HepG2 (cell line): ENCODE results near the gene LRRC39. TPM values are rescaled to one million over a fixed set of nuclear protein-coding genes. Genes with fewer than 3 reads are reported as not detected.

Source experiments
- ATAC-seq: fragments of 200-7000 bp; cut with Tn5 transposase; 3 replicates; pipeline ENCODE4 v1.9.1; 2020; ENCODE audit warnings: mild to moderate bottlenecking, moderate library complexity
- Bru-seq: library from RNA; stranded (reverse); fragments of 400-500 nt; gene quantifications from one replicate; lab custom pipeline; 2021; lab: Mats Ljungman, UMichigan
- BruChase-seq, 2 experiments: library from RNA; stranded (reverse); fragments of 400-500 nt; gene quantifications; one replicate each; lab custom pipeline; 2021; lab: Mats Ljungman, UMichigan
- BruUV-seq: library from RNA; stranded (reverse); fragments of 400-500 nt; replicated peaks from 2 replicates; lab custom pipeline; 2021; lab: Mats Ljungman, UMichigan
- CTCF ChIA-PET: fragments of 300-600 bp; formaldehyde crosslinking; extraction: SDS; loops from one replicate; lab custom pipeline; 2021; ENCODE audit warnings: low total read pairs, inconsistent platforms, low intra/inter-chr PET ratio; lab: Yijun Ruan, JAX
- POLR2A ChIA-PET: fragments of 350-600 bp; sonication (Branson Sonifier 250); formaldehyde crosslinking; loops from one replicate; lab custom pipeline; 2020; ENCODE audit warnings: antibody characterized with exemption, inconsistent platforms; lab: Yijun Ruan, JAX
- DNase-seq: peaks from one replicate; pipeline ENCODE4 v3.0.0-alpha.2; 2015; ENCODE audit warnings: low spot score
- FAIRE-seq: peaks from 3 replicates; lab custom pipeline; 2011; peaks lifted over from hg19 to GRCh38; lab: Jason Lieb, UNC
- H2AFZ ChIP-seq: one replicate; pipeline ENCODE4 v1.6.1; 2011; ENCODE audit warnings: low read length, inconsistent platforms
- H3K27ac ChIP-seq: fragments of 300-600 bp; 3 replicates; pipeline ENCODE4 v1.8.0; 2011; ENCODE audit warnings: mixed run types, mild to moderate bottlenecking, mixed read lengths, low read length, inconsistent platforms; ENCODE audit not compliant: insufficient read depth; ENCODE audit errors: extremely low read length
- H3K27me3 ChIP-seq, 2 experiments: fragments of 200-600 bp in 1 of 2; 2 replicates in 1 of 2; 3 replicates in 1 of 2; pipeline versions ENCODE4 v1.6.0 to v1.8.0; 2011; ENCODE audit warnings: low read length in 2 of 2, mild to moderate bottlenecking in 2 of 2, moderate library complexity in 2 of 2, inconsistent platforms in 1 of 2; ENCODE audit not compliant: insufficient read depth in 2 of 2, control insufficient read depth in 1 of 2
- H3K36me3 ChIP-seq, 2 experiments: fragments of 200-600 bp in 1 of 2; replicated peaks in 1 of 2; 2 replicates in 1 of 2; 3 replicates in 1 of 2; pipeline versions ENCODE4 v1.5.1 to v1.8.0; 2011; ENCODE audit warnings: low read length in 2 of 2, inconsistent platforms in 1 of 2; ENCODE audit not compliant: insufficient read depth in 2 of 2, control insufficient read depth in 1 of 2
- H3K4me1 ChIP-seq: 2 replicates; pipeline ENCODE4 v1.5.1; 2012; ENCODE audit warnings: low read length, inconsistent platforms; ENCODE audit not compliant: insufficient read depth
- H3K4me2 ChIP-seq: 2 replicates; pipeline ENCODE4 v1.6.0; 2011; ENCODE audit warnings: low read depth, low read length, inconsistent platforms
- H3K4me3 ChIP-seq, 3 experiments: fragments of 200-600 bp in 1 of 3; sonication (generic), shearing (Covaris generic) in 1 of 3; replicated peaks in 1 of 3; 2 replicates each; pipeline ENCODE4 v1.5.1; 2011 to 2016; ENCODE audit warnings: low read length in 3 of 3, inconsistent platforms in 2 of 3, low read depth in 2 of 3, mild to moderate bottlenecking in 2 of 3, control low read depth in 1 of 3, mixed read lengths in 1 of 3; ENCODE audit not compliant: insufficient read depth in 1 of 3
- H3K79me2 ChIP-seq: one replicate; pipeline ENCODE4 v1.6.1; 2011; ENCODE audit warnings: low read length, inconsistent platforms; ENCODE audit not compliant: insufficient read depth
- H3K9ac ChIP-seq: 2 replicates; pipeline ENCODE4 v1.6.0; 2011; ENCODE audit warnings: mild to moderate bottlenecking, low read depth, low read length, inconsistent platforms; ENCODE audit not compliant: insufficient read depth
- H3K9me3 ChIP-seq: 2 replicates; pipeline ENCODE4 v1.5.1; 2012; ENCODE audit warnings: mild to moderate bottlenecking, low read length
- H4K20me1 ChIP-seq: 2 replicates; pipeline ENCODE4 v1.6.0; 2011; ENCODE audit warnings: inconsistent platforms, mild to moderate bottlenecking, low read length, moderate library complexity; ENCODE audit not compliant: insufficient read depth
- FOXJ3 ChIP-seq: sonication (generic); formaldehyde crosslinking; IDR thresholded peaks from 2 replicates; pipeline ENCODE4 v1.4.0; 2020; ENCODE audit warnings: missing genetic modification reagents, mild to moderate bottlenecking, borderline replicate concordance
- HOXA3 ChIP-seq: sonication (generic); formaldehyde crosslinking; IDR thresholded peaks from 2 replicates; pipeline ENCODE4 v1.5.0; 2020; ENCODE audit warnings: missing genetic modification reagents
- MAZ ChIP-seq, 2 experiments: sonication (generic) in 1 of 2; formaldehyde crosslinking in 1 of 2; IDR thresholded peaks; 2 replicates each; pipeline versions ENCODE4 v1.5.0 to v1.6.1; 2012 to 2020; ENCODE audit warnings: low read depth in 2 of 2, mild to moderate bottlenecking in 2 of 2, borderline replicate concordance in 1 of 2, improper control_type of control experiment in 1 of 2, low read length in 1 of 2, missing genetic modification reagents in 1 of 2, moderate library complexity in 1 of 2
- MIXL1 ChIP-seq: IDR thresholded peaks from 2 replicates; pipeline ENCODE4 v1.6.1; 2016
- RFX5 ChIP-seq: IDR thresholded peaks from 2 replicates; pipeline ENCODE4 v1.6.1; 2011; ENCODE audit warnings: low read depth, low read length, improper control_type of control experiment
- RORA ChIP-seq: sonication (generic); formaldehyde crosslinking; IDR thresholded peaks from 2 replicates; pipeline ENCODE4 v1.5.0; 2020; ENCODE audit warnings: mild to moderate bottlenecking, missing genetic modification reagents, moderate library complexity
- SMARCE1 ChIP-seq: fragments of 450-650 bp; IDR thresholded peaks from 2 replicates; pipeline ENCODE4 v1.6.1; 2017; ENCODE audit warnings: borderline replicate concordance
- USF2 ChIP-seq, 2 experiments: sonication (generic) in 1 of 2; formaldehyde crosslinking in 1 of 2; IDR thresholded peaks; 2 replicates each; pipeline versions ENCODE4 v1.5.1 to v1.6.1; 2011 to 2020; ENCODE audit warnings: borderline replicate concordance in 1 of 2, low read depth in 1 of 2, low read length in 1 of 2, mild to moderate bottlenecking in 1 of 2, missing genetic modification reagents in 1 of 2, moderate library complexity in 1 of 2
- ZNF224 ChIP-seq: sonication (generic); formaldehyde crosslinking; IDR thresholded peaks from 2 replicates; pipeline ENCODE4 v1.5.0; 2020; ENCODE audit warnings: mild to moderate bottlenecking, missing genetic modification reagents
- ZNF333 ChIP-seq: sonication (generic); formaldehyde crosslinking; IDR thresholded peaks from 2 replicates; pipeline ENCODE4 v1.4.0; 2020; ENCODE audit warnings: mild to moderate bottlenecking, missing genetic modification reagents, borderline replicate concordance
- ZNF337 ChIP-seq: sonication (generic); formaldehyde crosslinking; IDR thresholded peaks from 2 replicates; pipeline ENCODE4 v1.5.1; 2020; ENCODE audit warnings: missing genetic modification reagents, low read depth, mild to moderate bottlenecking, borderline replicate concordance
- ZNF747 ChIP-seq: sonication (generic); formaldehyde crosslinking; IDR thresholded peaks from 2 replicates; pipeline ENCODE4 v1.8.1; 2023; ENCODE audit warnings: missing genetic modification reagents, mild to moderate bottlenecking, borderline replicate concordance
- ZNF772 ChIP-seq: sonication (generic); formaldehyde crosslinking; IDR thresholded peaks from 2 replicates; pipeline ENCODE4 v1.5.0; 2020; ENCODE audit warnings: mild to moderate bottlenecking, missing genetic modification reagents
- WGBS: methylation state at CpG from one replicate; pipeline ENCODE4 v1.1.6; 2017; ENCODE audit warnings: low lambda C conversion rate; 5-methylcytosine and 5-hydroxymethylcytosine counted together
- in situ Hi-C: cut with HindIII; loops from 2 replicates; pipeline ENCODE4 v1.10.0; 2017; ENCODE audit warnings: low pct_unique_long_range_greater_than_20kb; ENCODE audit not compliant: extremely low pct_ligation_motif_present
- intact Hi-C: fragments of 100-400 bp; cut with micrococcal nuclease; formaldehyde crosslinking; loops from one replicate; pipeline ENCODE4 v1.10.0; 2022; ENCODE audit not compliant: unreplicated experiment
- long read RNA-seq, 2 experiments: library from RNA in 1 of 2; library from polyadenylated mRNA in 1 of 2; stranded (forward) in 1 of 2; unstranded in 1 of 2; transcript quantifications; one replicate each; pipeline ENCODE4 v2.0.0, GENCODE V29; 2019 to 2022
- polyA minus RNA-seq, 3 experiments: library from RNA; depleted of rRNA, polyadenylated mRNA; stranded (reverse); fragments of >200 nt; gene quantifications; 2 replicates each; pipeline ENCODE4 v1.2.3, GENCODE V29; 2011; ENCODE audit warnings: low replicate concordance in 1 of 3
- polyA plus RNA-seq, 8 experiments: library from polyadenylated mRNA; depleted of rRNA in 3 of 8; stranded (reverse) in 7 of 8; unstranded in 1 of 8; fragments of >200 nt; fragmentation: Illumina TruSeq in 4 of 8; extraction: Trizol in 4 of 8; gene quantifications; 2 replicates each; pipeline versions ENCODE4 v1.2.1 to v1.2.3, GENCODE V29; 2011 to 2016; ENCODE audit warnings: low read depth in 4 of 8, missing spikeins in 1 of 8, mixed read lengths in 1 of 8; ENCODE audit not compliant: insufficient read depth in 1 of 8
- total RNA-seq, 5 experiments: library from RNA; depleted of rRNA; stranded (reverse); fragments of >200 nt; fragmentation: Illumina TruSeq; extraction: Trizol; gene quantifications; 2 replicates each; pipeline ENCODE4 v1.2.3, GENCODE V29; 2016; ENCODE audit warnings: low read depth in 1 of 5

LRRC39 gene
- total RNA-seq (2016; rRNA removed; fragmentation: Illumina TruSeq; extraction: Trizol): 0.07 TPM in 1 of 2 replicates, not detected in the other
- 0.26 and 0.30 TPM in 2 replicates for total RNA-seq (2016; cell fraction: cytosol; rRNA removed; fragmentation: Illumina TruSeq; extraction: Trizol; ENCODE audit: low read depth)
- 0.19 TPM in 1 of 2 replicates, not detected in the other for total RNA-seq (2016; cell fraction: insoluble cytoplasmic fraction; rRNA removed; fragmentation: Illumina TruSeq; extraction: Trizol)
- 0.22 TPM in 1 of 2 replicates, not detected in the other for total RNA-seq (2016; cell fraction: membrane; rRNA removed; fragmentation: Illumina TruSeq; extraction: Trizol)
- total RNA-seq (2016; cell fraction: nucleus; rRNA removed; fragmentation: Illumina TruSeq; extraction: Trizol): 0.19 TPM in 1 of 2 replicates, not detected in the other
- 0.32 and 0.46 TPM in 2 replicates for polyA plus RNA-seq (2011; rRNA removed)
- polyA plus RNA-seq (2011; cell fraction: cytosol; rRNA removed): 0.04 and 0.08 TPM in 2 replicates
- polyA plus RNA-seq (2011; cell fraction: nucleus; rRNA removed): 0.82 and 1.2 TPM in 2 replicates
- polyA plus RNA-seq (2012): 0.24 and 0.29 TPM in 2 replicates
- not detected in 2 replicates for polyA plus RNA-seq (2016; cell fraction: cytosol; fragmentation: Illumina TruSeq; extraction: Trizol; ENCODE audit: low read depth)
- polyA plus RNA-seq (2016; cell fraction: insoluble cytoplasmic fraction; fragmentation: Illumina TruSeq; extraction: Trizol; ENCODE audit: low read depth): not detected in 2 replicates
- not detected in 2 replicates for polyA plus RNA-seq (2016; cell fraction: membrane; fragmentation: Illumina TruSeq; extraction: Trizol; ENCODE audit: low read depth)
- polyA plus RNA-seq (2016; cell fraction: nucleus; fragmentation: Illumina TruSeq; extraction: Trizol; ENCODE audit: insufficient read depth, low read depth): 0.79 and 1.3 TPM in 2 replicates
- polyA minus RNA-seq (2011; rRNA and poly(A)+ RNA removed; ENCODE audit: low replicate concordance): not detected in 2 replicates
- not detected in 2 replicates for polyA minus RNA-seq (2011; cell fraction: cytosol; rRNA and poly(A)+ RNA removed)
- polyA minus RNA-seq (2011; cell fraction: nucleus; rRNA and poly(A)+ RNA removed): 0.64 and 0.99 TPM in 2 replicates
- percentile 32 among the genes with signal in this experiment for Bru-seq, nascent RNA
- BruChase-seq, experiment 1, labeled RNA remaining after a 6-hour chase: percentile 52 among the genes with signal in this experiment
- BruChase-seq, experiment 2, labeled RNA remaining after a 2-hour chase: percentile 52 among the genes with signal in this experiment
- long read RNA-seq, experiment 1: 0 reads
- long read RNA-seq, experiment 2: 0 reads

GRCh38 chr1:100178091-100178490 is at the start of gene LRRC39:
Gene LRRC39 (minus strand): TSS chr1:100178256. CDS start chr1:100168516, 9,740 bp downstream.
- 65% methylated on average over 5 of the region's 5 CpGs for WGBS
- H4K20me1 ChIP-seq: no peaks in the 10 kb centered on the region
- POLR2A ChIA-PET: no interaction called here
- DNase-seq: no peak
- no peaks in the 10 kb centered on the region for H3K27me3 ChIP-seq
- CTCF ChIA-PET: no interaction called here
- ATAC-seq: no peak
- FAIRE-seq: no peak
- H3K9ac ChIP-seq: no peak within 1 kb of the TSS
- no TSS peak for BruUV-seq
- no peak within 1 kb of the TSS for H3K4me3 ChIP-seq
- H3K4me1 ChIP-seq: no peaks in the 10 kb centered on the region
- H2AFZ ChIP-seq: no peak within 1 kb of the TSS
- no peak within 1 kb of the TSS for H3K27ac ChIP-seq
- H3K36me3 ChIP-seq: no peaks in the 10 kb centered on the region
- no peak for TF ChIP-seq ZNF337
- TF ChIP-seq RORA (CRISPR knock-in tag): no peak
- TF ChIP-seq HOXA3 (CRISPR knock-in tag): no peak
- no peak for TF ChIP-seq MAZ (IDR thresholded peaks at IDR 0.05; ENCODE audit: borderline replicate concordance, low read depth, low read length)
- no peak for TF ChIP-seq MAZ (CRISPR knock-in tag; IDR thresholded peaks at IDR 0.05; ENCODE audit: low read depth)
- no peak for TF ChIP-seq ZNF747 (CRISPR knock-in tag)
- TF ChIP-seq USF2 (IDR thresholded peaks at IDR 0.05; ENCODE audit: low read depth, low read length): no peak
- TF ChIP-seq USF2 (CRISPR knock-in tag; IDR thresholded peaks at IDR 0.05; ENCODE audit: borderline replicate concordance): no peak
- TF ChIP-seq ZNF333 (CRISPR knock-in tag): no peak
- TF ChIP-seq ZNF224: no peak
- TF ChIP-seq FOXJ3 (CRISPR knock-in tag): no peak
- no peak for TF ChIP-seq SMARCE1
- no peak for TF ChIP-seq RFX5
- no peak for TF ChIP-seq MIXL1 (CRISPR knock-in tag)
- TF ChIP-seq ZNF772 (CRISPR knock-in tag): no peak
- no peaks in the 10 kb centered on the region for H3K9me3 ChIP-seq
- no peaks in the 10 kb centered on the region for H3K79me2 ChIP-seq
- in situ Hi-C loops: no loop called here
- intact Hi-C loops: no loop called here
- no peak within 1 kb of the TSS for H3K4me2 ChIP-seq
